ENCODE data around the gene PFKFB4. TPM values are rescaled to one million over a fixed set of nuclear protein-coding genes. Genes with fewer than 3 reads are reported as not detected.
"Not testable (repeated sequence)": the region's sequence is repeated elsewhere in the genome, so short reads cannot be mapped to it uniquely, and the experiment has no call there.

Gene PFKFB4
- total RNA-seq, 1 donor, result 18.1 TPM

DNA sequence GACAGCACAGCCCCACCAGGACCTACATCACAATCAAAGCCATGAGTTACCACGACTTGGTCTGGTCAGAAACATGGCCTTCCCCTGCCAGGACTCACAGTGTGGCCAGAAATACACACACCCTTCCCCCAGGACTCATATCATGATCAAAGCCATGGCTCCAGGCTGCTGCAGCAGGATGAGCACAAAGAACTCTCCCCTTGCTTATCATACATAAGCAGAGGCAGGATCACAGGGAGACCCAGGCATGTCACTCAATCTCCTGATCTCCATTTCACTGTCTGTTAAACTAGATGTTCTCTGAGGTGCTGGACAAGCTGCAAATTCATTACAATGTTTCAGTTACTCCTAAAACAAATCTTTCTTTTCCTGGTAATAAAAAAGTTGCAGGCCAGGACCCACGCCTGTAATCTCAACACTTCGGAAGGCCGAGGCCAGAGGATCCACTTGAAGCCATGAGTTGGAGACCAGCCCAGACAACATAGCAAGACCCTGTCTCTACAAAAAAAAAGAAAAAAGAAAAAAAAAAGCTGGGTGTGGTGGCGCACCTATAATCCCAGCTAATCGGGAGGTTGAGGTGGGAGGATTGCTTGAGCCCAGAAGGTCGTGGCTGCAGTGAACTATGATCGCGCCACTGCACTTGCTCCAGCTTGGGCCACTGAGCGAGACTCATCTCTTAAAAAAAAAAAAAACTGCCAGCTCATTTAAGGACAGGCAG lies 1.2 kb downstream of the PFKFB4 start:
- no peak for DNase-seq (ENCODE audit: low read depth)
- TF ChIP-seq CTCF (IDR thresholded peaks at IDR 0.05; ENCODE audit: insufficient read depth, low read depth, low read length), result no peak
- no peak overlapping the region for H3K4me3 ChIP-seq (ENCODE audit: low read depth, low read length)

DNA sequence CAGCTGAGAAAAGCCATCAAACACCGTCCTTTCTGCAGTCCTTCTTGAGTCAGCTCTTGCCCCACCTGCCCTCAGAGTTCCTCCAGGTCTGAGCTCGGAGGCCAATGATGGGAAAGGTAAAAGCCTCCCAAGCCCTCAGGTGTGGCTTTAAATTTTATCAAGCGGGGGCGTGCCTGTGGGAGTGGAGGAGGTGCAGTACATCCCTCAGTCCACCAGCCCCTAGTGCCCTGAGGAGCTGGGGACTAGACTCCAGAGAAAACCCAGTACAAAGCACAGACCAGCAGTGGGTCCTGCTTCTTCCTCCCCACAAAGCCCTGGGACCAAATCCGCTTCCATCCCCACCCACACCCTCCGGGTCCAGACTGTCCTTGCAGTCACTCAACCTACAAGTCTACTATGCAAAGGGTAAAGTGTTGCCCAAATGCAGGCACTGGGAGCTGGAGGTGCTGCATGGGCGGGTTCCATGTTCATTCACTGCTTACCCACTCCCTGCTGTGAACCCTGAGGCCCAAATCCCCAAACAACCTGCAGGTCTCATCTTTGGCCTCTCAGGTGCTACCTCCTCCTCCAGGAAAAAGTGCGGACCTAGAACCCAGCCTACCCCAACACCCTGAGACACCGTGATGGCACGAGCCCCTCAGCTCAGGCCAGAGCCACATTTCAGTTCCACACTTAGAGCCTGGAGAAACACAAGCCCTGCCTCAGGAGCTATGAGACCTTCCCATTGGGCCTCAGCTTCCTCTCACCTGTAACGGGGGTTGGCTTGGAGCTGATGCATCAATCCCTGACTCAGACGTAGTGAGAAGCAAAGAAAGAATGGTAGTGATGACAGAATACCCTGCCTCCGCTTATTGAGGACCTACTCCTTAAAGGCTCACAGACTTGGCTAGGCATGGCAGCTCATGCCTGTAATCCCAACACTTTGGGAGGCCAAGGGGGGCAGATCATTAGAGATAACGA lies 2.4 kb downstream of the PFKFB4 start:
- no peak for TF ChIP-seq CTCF (IDR thresholded peaks at IDR 0.05; ENCODE audit: insufficient read depth, low read depth, low read length)
- no peak for DNase-seq (ENCODE audit: low read depth)

GRCh38 chr3:48553361-48553760 lies 3.2 kb downstream of the PFKFB4 start:
- DNase-seq (ENCODE audit: low read depth), result no peak
- H3K4me3 ChIP-seq (ENCODE audit: low read depth, low read length), result no peak overlapping the region
- TF ChIP-seq CTCF (IDR thresholded peaks at IDR 0.05; ENCODE audit: insufficient read depth, low read depth, low read length), result no peak

More for the DNA sequence above, 2.4 kb downstream of the PFKFB4 start:
- H3K4me3 ChIP-seq (ENCODE audit: low read depth, low read length), result no peak overlapping the region

GRCh38 chr3:48552111-48552951 lies 4.3 kb downstream of the PFKFB4 start:
- TF ChIP-seq CTCF (IDR thresholded peaks at IDR 0.05; ENCODE audit: insufficient read depth, low read depth, low read length), result no peak
- no peak for DNase-seq (ENCODE audit: low read depth)
- H3K4me3 ChIP-seq (ENCODE audit: low read depth, low read length), result no peak overlapping the region

DNA sequence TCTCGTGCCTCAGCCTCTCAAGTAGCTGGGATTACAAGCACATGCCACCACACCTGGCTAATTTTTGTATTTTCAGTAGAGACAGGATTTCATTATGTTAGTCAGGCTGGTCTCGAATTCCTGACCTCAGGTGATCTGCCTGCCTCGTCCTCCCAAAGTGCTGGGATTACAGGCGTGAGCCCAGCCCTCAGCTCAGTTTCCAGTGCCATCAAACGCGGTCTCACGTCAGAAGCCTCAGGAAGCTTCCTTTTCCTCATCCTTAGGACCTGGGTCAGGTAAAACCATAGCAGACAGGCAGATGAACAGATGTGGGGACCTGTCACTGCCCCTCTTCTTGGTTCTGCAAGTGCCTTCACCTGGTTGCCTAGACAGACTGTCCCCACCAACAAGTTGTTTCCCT lies 5.0 kb downstream of the PFKFB4 start:
- not testable (repeated sequence) for H3K4me3 ChIP-seq (ENCODE audit: low read depth, low read length); DNase-seq (ENCODE audit: low read depth)

- peak; percentile 96 for TF ChIP-seq CTCF (IDR thresholded peaks at IDR 0.05; ENCODE audit: insufficient read depth, low read depth, low read length)
- peak; percentile 72 for DNase-seq (ENCODE audit: low read depth)
- H3K4me3 ChIP-seq (ENCODE audit: low read depth, low read length), result no peak overlapping the region
Measured at GRCh38 chr3:48548729-48549705, 7.6 kb downstream of the PFKFB4 start.
